GM19035 (cell line): ENCODE measurements around the gene PLIN5.
"Not testable (repeated sequence)": the region's sequence is repeated elsewhere in the genome, so short reads cannot be mapped to it uniquely, and the experiment has no call there.

Source experiments
- ATAC-seq: cut with Tn5 transposase; IDR thresholded peaks from one replicate; pipeline ENCODE4 v1.9.1; 2021; ENCODE audit not compliant: unreplicated experiment

Gene PLIN5

GRCh38 chr19:4570402-4570801 lies 35.4 kb upstream of the PLIN5 start:
- no peak for ATAC-seq

GRCh38 chr19:4568886-4569285 lies 33.9 kb upstream of the PLIN5 start:
- ATAC-seq: no peak

DNA sequence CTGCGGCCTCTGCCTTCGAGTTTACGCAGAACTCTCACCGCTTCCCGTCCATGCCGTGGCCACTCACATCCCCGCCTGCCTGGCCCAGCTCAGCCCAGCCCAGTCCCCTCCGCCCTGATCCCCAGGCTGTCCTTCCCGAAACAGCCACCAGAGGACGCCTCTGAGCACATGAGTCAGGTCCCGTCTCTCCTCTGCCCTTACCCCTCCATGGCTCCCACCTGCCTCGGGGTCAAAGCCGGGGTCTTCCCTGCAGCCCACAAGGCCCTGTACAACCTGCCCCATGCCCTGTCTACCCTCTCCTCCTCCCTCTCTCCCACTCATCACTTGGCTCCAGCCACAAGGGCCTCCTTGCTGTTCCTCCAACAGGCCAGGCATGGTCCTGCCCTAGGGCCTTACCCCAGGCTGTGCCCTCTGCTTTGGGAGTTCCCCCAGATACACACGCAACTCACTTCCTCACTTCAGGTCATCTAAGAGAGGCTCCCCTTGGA lies 32.6 kb upstream of the PLIN5 start:
- no peak for ATAC-seq

DNA sequence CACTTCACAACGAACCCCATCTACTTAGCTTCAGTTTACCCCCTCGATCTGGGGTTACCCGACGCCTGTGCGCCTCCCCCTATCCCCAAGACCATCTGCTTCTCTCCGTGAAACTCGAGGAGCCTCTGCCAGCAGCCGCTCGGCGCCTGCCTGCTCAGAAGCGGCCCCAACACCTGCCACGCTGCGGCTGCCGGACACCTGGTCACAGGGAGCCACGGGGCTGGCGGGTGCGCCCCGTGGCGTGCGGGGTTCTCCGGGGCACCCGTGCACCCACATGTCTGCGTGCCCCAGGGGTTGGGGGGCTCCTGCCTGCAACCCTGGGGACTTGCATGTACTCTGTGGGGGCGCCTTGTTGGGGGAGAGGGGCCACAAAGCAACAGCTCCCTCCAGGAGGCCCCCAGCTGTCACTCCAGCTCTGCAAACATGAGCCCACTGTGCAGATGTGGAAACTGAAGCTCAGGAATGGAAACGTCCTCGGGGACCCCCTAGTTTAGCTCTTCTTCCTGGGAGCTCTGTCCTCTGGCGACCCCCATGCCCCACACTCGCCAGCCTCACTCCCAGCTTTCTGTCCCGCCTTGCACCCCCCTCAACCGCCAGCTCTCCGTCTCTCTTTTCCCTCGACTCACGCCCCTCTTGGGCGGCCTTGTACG lies 31.5 kb upstream of the PLIN5 start:
- ATAC-seq: no peak

DNA sequence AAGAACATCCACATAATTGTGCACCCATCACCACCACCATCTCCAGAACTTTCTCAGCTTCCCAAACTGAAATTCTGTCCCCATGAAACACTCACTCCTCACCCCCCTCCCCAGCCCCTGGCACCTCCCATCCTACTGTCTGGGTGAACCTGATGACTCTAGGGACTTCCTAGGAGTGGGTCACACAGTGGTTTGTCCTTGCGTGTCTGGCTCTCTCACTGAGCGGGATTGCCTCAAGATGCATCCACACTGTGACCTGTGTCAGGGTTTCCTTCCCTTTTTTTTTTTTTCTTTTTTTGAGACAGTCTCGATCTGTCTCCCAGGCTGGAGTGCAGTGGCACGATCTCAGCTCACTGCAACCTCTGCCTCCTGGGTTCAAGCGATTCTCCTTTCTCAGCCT lies 28.5 kb upstream of the PLIN5 start:
- not testable (repeated sequence) for ATAC-seq

DNA sequence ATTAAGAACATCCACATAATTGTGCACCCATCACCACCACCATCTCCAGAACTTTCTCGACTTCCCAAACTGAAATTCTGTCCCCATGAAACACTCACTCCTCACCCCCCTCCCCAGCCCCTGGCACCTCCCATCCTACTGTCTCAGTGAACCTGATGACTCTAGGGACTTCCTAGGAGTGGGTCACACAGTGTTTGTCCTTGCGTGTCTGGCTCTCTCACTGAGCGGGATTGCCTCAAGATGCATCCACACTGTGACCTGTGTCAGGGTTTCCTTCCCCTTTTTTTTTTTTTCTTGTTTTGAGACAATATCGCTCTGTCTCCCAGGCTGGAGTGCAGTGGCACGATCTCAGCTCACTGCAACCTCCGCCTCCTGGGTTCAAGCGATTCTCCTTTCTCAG lies 27.1 kb upstream of the PLIN5 start:
- not testable (repeated sequence) for ATAC-seq

GRCh38 chr19:4559569-4559968 lies 24.5 kb upstream of the PLIN5 start, which contains the start of gene SEMA6B:
Gene SEMA6B, minus strand, starts transcription at chr19:4559684. Its CDS starts 1,227 bp downstream, at chr19:4558457.
- ATAC-seq: no peak

DNA sequence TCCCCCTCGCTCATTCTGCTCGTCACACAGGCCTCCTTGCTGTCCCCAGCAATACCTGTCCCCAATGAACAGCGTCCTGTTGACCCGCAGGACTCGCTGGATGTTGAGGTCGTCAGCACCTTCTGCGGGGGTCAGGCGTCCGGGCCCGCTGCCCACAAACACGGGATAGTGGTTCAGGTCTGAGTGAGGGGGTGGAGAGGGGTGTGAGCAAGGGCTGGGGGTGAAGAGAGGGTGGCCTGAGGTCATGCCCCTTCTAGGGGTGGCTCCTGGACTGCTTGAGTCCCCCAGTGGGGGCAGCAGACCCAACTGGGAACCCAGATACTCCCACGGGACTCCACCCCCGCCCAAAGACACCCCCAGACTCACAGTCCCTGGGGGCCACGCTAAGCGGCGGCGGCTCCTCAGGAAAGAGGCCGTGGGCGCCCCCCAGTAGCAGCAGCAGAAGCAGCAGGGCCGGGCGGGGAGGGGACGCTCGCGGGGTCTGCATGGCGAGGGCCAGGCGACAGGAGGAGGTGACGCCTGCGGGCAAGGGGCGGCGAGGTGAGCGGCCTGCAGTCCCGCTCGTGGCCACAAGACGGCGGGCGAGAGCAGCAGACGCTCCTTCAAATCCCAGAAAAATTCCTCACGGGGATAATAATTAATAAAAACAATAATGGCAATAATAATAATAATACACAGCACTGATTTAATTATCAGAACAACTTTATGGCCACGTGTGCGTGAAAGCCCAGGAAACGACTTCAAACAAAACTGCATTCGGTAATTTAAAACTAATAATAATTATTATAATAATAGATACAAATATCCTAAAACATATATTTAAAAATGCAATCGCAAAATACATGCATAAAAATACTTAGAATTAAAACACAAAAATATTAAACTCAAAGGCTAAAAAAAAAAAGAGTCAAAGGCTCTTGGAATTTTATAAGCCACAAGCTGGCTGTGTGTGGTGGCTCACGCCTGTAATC lies 23.2 kb upstream of the PLIN5 start:
- no peak for ATAC-seq

GRCh38 chr19:4557144-4557970 lies 22.3 kb upstream of the PLIN5 start:
- no peak for ATAC-seq

- ATAC-seq: no peak
Measured at GRCh38 chr19:4556597-4557127, 21.6 kb upstream of the PLIN5 start.

DNA sequence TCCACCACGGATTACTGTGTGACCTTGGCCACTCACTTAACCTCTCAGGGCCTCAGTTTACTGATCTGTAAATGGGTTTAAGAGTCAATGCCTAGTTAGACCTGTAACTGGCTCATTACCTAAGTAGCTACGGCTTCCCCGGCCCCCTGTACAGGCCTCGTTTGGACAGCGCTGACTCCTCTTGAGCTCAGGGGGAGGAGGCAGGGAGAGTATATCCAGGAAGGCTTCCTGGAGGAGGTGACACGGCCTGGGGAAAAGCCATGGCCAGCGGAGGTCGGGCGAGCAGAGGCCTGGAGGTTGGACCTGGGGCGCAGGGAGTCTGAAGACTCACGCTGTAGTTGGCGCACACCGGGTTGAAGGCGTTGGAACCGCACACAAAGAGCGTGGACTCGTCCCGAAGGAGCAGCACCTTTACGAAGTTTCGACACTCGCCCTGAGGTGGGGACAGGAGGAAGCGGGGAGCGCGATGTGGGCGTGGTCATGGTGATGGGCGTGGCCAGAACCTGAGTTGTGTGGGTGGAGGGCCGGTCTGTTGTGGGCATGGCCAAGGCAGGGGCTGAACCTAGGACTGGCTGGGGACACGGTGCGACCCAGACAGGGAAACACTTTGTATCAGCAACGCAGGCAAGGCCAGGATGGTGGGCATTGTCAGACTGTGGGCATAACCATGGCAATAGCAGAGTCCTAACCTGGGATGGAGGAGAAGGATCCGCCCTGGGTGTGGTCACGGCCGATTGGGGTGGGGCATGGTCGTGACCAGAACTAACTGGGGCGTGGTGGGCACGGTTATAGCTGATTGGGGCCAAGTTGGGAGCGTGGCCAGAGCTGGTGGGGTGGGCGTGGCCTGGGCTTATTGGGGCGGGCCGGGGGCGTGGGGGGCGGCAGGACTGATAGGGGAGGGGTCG lies 20.9 kb upstream of the PLIN5 start:
- ATAC-seq: no peak

- no peak for ATAC-seq
Measured at GRCh38 chr19:4554717-4555116, 19.7 kb upstream of the PLIN5 start.

DNA sequence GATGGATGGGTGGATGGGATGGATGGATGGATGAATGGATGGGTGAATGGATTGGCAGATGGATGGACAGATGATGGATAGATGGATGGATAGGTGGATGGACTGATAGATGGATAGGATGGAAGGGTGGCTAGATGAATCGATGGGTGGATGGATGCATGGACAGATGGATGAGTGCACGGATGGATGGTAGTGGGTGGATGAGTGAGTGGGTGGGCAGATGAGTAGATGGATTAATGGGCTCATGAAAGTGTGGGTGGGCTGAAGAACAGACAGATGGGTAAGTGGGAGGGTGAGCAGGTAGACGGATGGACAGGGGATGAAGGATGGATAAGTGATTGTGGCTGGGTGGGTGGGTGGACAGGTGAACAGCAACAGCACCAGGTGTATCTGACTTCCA lies 18.8 kb upstream of the PLIN5 start:
- ATAC-seq: no peak

GRCh38 chr19:4553092-4553695 lies 18.2 kb upstream of the PLIN5 start:
- no peak for ATAC-seq

- no peak for ATAC-seq
Measured at GRCh38 chr19:4552525-4552819, 17.4 kb upstream of the PLIN5 start.

DNA sequence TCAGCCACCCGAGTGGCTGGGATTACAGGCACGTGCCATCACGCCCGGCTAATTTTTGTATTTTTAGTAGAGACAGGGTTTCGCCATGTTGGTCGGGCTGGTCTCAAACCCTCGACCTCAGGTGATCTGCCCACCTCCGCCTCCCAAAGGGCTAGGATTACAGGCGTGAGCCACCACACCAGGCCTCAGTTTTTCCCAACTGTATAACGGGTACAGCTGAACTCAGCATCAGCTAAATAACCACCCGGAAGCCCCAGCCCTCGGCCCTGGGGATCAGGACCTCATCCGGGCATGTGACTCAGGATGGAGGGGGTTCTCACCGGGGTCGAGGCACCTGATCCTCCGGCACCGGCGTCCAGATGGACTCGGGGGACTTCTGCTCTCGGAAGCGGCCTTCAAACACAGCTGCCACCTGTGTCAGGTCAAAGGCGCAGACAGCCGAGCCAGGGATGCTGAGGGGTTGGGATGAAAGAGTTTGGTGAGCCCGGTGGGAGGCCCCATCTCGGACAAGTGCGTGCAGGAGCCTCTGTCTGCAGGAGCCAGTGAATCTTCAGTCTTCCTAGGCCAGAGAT lies 15.5 kb upstream of the PLIN5 start:
- no peak for ATAC-seq

DNA sequence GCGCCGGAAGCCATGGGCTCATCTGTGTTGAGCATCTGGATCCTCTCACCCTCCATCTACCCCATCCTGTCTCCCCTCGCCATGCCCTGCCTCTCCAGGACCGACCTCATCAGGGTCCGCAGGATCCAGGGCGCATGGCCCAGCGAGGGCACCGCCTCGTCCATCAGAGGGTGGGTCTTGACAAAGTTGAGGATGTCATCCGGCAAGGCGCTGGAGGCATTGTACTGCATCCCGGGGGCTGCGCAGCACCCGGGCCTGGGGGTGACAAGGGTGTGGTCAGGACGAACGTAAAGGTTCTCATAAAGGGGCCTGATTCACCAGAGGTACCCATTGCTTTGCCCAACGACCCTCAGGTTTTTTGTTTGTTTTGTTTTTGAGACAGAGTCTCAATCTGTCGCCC lies 15.0 kb upstream of the PLIN5 start:
- ATAC-seq: no peak

DNA sequence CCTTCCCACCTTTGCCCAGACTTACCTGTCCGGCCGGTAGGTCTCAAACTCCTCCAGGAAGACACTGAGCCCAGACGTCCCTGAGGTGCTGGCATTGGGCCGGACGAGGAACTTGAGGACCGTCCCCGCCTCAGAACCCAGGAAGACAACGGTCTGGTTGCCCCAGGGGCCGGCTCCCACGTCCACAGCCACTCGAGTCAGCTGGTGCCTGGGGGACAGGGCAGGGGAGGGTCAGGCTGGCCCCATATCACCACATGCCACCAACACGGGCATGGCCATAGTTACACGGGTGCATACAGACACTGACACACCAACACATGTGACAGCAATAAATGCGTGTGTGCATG lies 13.2 kb upstream of the PLIN5 start:
- ATAC-seq: no peak
